ENCODE results near the gene SLC38A11.

DNA sequence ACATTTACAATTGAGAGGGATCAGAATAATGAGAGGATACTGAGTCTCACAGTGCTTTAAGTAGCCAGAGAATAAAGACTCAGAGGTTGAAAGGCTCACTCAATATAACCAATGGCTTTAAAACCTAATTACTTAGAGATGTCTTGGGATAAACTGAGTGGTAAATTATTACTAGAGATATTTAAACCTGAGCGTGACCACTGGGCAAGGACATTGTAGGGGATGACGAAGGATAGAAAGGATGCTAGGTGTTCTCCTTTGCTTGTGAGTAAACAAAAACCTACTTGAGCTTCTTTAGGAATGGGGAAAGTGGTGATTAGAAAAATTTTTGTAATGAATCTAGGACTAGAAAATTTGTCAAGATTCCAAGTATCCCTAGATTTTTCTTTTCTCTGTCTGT lies 12.0 kb upstream of the SLC38A11 start:
- TF ChIP-seq POLR2AphosphoS5 (IDR thresholded peaks at IDR 0.05; ENCODE audit: low read depth, low read length) (no peak), POLR2A (IDR thresholded peaks at IDR 0.05; ENCODE audit: borderline replicate concordance, extremely low read depth, insufficient read depth, insufficient read length) (no peak), SIN3A (IDR thresholded peaks at IDR 0.05; ENCODE audit: low read depth) (no peak)

Measured in HCT116 (cell line).